Esophagus squamous epithelium (tissue), 5 donors: ENCODE measurements around the gene RHOG. TPM values are rescaled to one million over a fixed set of nuclear protein-coding genes. Genes with fewer than 3 reads are reported as not detected.
"Not testable (repeated sequence)": the region's sequence is repeated elsewhere in the genome, so short reads cannot be mapped to it uniquely, and the experiment has no call there.

Experiments used
- DNase-seq: peaks from one replicate; lab custom pipeline; 2025; lab: John Stamatoyannopoulos, UW
- H3K27ac ChIP-seq, 4 donors: fragments of 200-600 bp; sonication (generic); one replicate each; pipeline ENCODE4 v1.5.1; 2016 to 2019; ENCODE audit warnings: mild to moderate bottlenecking in 1 of 4
- H3K27me3 ChIP-seq, 4 donors: fragments of 200-600 bp; sonication (generic); 1 replicate in 3 of 4; 2 replicates in 1 of 4; pipeline versions ENCODE4 v1.5.1 to v1.6.0; 2017 to 2021; ENCODE audit warnings: antibody characterized with exemption in 1 of 4
- H3K36me3 ChIP-seq, 3 donors: fragments of 200-600 bp; sonication (generic); one replicate each; pipeline ENCODE4 v1.5.1; 2016 to 2019
- H3K4me1 ChIP-seq, 3 donors: fragments of 200-600 bp; sonication (generic); one replicate each; pipeline ENCODE4 v1.5.1; 2017 to 2019
- H3K4me3 ChIP-seq, 4 donors: fragments of 200-600 bp; sonication (generic); 1 replicate in 3 of 4; 2 replicates in 1 of 4; pipeline ENCODE4 v1.5.1; 2016 to 2019; ENCODE audit warnings: mild to moderate bottlenecking in 2 of 4, moderate library complexity in 1 of 4
- H3K9me3 ChIP-seq, 3 donors: fragments of 200-600 bp; sonication (generic); one replicate each; pipeline ENCODE4 v1.5.1; 2016 to 2019
- CTCF ChIP-seq, 6 experiments: fragments of 450-650 bp in 4 of 6; fragments of 200-600 bp in 2 of 6; sonication (generic) in 2 of 6; IDR thresholded peaks; one replicate each; pipeline ENCODE4 v1.5.1; 2016 to 2019; ENCODE audit warnings: antibody characterized with exemption in 6 of 6, mild to moderate bottlenecking in 4 of 6, moderate library complexity in 4 of 6
- POLR2A ChIP-seq, 4 donors: fragments of 450-650 bp; IDR thresholded peaks; one replicate each; pipeline ENCODE4 v1.6.1; 2017; ENCODE audit warnings: antibody characterized with exemption in 4 of 4, mild to moderate bottlenecking in 4 of 4, moderate library complexity in 3 of 4
- WGBS, 2 donors: methylation state at CpG; one replicate each; pipeline ENCODE4 v1.1.5; 2018; 5-methylcytosine and 5-hydroxymethylcytosine counted together
- intact Hi-C: fragments of 100-400 bp; cut with DNase I; formaldehyde crosslinking; loops from one replicate; pipeline ENCODE4 v1.15.0; 2022
- total RNA-seq, 4 donors: library from RNA; depleted of rRNA; stranded (reverse); fragments of >200 nt; gene quantifications; one replicate each; pipeline ENCODE4 v1.1.0, GENCODE V29; 2016
- donor health status: DM: yes; HTN: yes; CAD: no.

The RHOG gene
- total RNA-seq, 4 donors from 2014 or later: 51.6 to 84.5 (median 72.7) TPM

DNA sequence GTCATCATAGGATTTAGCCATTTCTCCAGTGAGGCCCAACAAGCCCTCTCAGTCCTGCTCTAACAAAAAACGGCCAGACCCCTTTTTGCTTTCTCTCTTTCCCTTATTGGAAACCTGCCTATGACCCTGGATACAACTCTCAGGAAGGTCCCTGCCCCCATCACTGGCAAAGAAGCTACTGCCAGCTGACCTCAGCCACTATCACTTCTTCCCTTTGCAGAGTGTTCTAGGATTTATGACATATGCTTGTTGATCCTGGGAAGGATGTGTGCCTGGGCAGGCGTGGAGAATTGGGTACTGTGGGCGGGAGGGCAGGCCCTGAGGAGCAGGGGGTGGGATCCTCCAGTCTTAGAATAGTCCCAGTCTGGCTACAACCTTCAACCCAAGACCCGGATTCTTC, 24.9 kb downstream of the RHOG start:
- peaks cover 0 to 15% (median 0%) of the 10 kb centered on the region in 3 donors for H3K36me3 ChIP-seq
- no peaks in the 10 kb centered on the region for H3K27me3 ChIP-seq
- intact Hi-C loops: no loop called here
- 76 to 88% methylated on average over 2 to 3 of the region's 4 CpGs for WGBS, 2 donors
- H3K4me3 ChIP-seq: no peak overlapping the region
- TF ChIP-seq CTCF (IDR thresholded peaks at IDR 0.05): no peak
- TF ChIP-seq POLR2A (IDR thresholded peaks at IDR 0.05): no peak
- no peaks in the 10 kb centered on the region for H3K9me3 ChIP-seq
- H3K4me1 ChIP-seq: peaks cover 0 to 29% (median 0%) of the 10 kb centered on the region in 3 donors
- H3K27ac ChIP-seq: peak overlapping the region in 1 of 4 donors; percentile 21
- DNase-seq: no peak

- peaks cover 0 to 15% (median 0%) of the 10 kb centered on the region in 3 donors for H3K36me3 ChIP-seq
- intact Hi-C loops, H3K27ac ChIP-seq, H3K4me3 ChIP-seq, DNase-seq, H3K9me3 ChIP-seq, H3K27me3 ChIP-seq: not testable (repeated sequence)
- H3K4me1 ChIP-seq: peaks cover 0 to 31% (median 6%) of the 10 kb centered on the region in 3 donors
- 92 to 95% methylated on average over 5 of the region's 5 CpGs for WGBS, 2 donors
Observed at GRCh38 chr11:3814832-3815231, 25.9 kb downstream of the RHOG start.

DNA sequence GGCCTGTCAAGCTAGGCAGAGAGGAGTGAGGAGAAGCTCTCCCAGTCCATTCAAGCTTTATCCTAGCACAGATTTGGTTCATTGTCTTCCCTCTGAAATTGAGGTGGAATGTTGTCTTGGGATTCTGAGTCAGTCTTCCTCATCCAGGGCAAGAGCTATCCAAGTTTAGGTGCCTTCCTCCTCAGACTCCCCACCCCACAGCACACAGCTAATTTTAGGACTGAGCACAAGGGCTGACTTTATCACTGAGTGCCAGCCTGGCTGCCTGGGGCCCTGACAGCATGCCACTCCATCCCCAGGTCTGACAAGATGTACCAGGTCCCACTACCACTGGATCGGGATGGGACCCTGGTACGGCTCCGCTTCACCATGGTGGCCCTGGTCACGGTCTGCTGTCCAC, 29.8 kb downstream of the RHOG start:
- 90 to 100% methylated on average over 2 to 4 of the region's 4 CpGs for WGBS, 2 donors
- Histone ChIP-seq H3K9me3 (no peaks in the 10 kb centered on the region), H3K27ac (peak overlapping the region in 1 of 4 donors; percentile 90), H3K27me3 (no peaks in the 10 kb centered on the region), H3K4me3 (no peak overlapping the region), H3K4me1 (peaks cover 4 to 36% (median 12%) of the 10 kb centered on the region in 3 donors), H3K36me3 (peaks cover 0 to 7% (median 0%) of the 10 kb centered on the region in 3 donors)
- TF ChIP-seq CTCF (IDR thresholded peaks at IDR 0.05): no peak
- TF ChIP-seq POLR2A (IDR thresholded peaks at IDR 0.05): no peak
- intact Hi-C loops: no loop called here
- no peak for DNase-seq

DNA sequence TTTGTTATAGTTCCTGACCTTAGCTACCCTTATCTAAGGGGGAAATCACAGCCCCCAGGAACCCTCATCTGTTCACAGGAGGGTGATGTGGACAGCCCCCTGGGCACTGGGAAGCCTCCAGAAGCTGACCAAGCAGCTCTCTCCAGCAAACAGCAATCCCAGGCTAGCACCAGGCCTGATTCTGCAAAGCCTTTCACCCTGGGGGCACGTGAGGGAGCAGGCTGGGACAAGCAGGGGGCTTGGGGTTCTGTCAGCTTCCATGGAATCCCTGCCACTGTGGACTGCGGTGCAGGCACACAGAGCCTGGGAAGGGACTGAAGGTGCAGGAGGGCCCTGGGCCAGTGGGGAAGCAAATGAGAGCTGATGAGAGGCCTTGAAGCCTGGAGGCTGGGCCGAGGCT, 30.3 kb downstream of the RHOG start:
- intact Hi-C loops: no loop called here
- DNase-seq: no peak
- H3K9me3 ChIP-seq: no peaks in the 10 kb centered on the region
- peaks cover 0 to 7% (median 0%) of the 10 kb centered on the region in 3 donors for H3K36me3 ChIP-seq
- H3K4me3 ChIP-seq: no peak overlapping the region
- no peaks in the 10 kb centered on the region for H3K27me3 ChIP-seq
- TF ChIP-seq CTCF (IDR thresholded peaks at IDR 0.05) (no peak), POLR2A (IDR thresholded peaks at IDR 0.05) (no peak)
- peaks cover 4 to 34% (median 12%) of the 10 kb centered on the region in 3 donors for H3K4me1 ChIP-seq
- peak overlapping the region in 3 of 4 donors; percentile 85 to 90 (median 86) for H3K27ac ChIP-seq
- 71 to 83% methylated on average over 1 of the region's 3 CpGs for WGBS, 2 donors

DNA sequence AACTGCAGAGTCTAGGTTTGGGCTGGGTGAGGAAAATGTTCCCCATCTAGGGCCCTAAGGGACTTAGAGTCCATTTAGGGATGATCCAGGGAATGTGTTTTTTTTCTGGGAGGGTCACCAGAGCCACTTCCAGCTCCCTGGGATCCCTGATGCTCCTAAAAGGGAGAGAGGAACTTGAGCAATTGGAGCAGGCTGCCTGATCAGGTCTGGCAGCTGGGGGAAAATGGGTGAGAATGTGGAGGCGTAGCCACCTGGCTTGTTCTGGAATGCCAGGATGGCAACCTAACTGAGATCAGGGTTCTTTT, 31.2 kb downstream of the RHOG start:
- intact Hi-C loops: no loop called here
- no CpG with 5 or more reads among the region's 1 CpG for WGBS, 2 donors
- H3K27me3 ChIP-seq: no peaks in the 10 kb centered on the region
- H3K4me1 ChIP-seq: peaks cover 4 to 34% (median 12%) of the 10 kb centered on the region in 3 donors
- peak overlapping the region in 3 of 4 donors; percentile 85 to 90 (median 86) for H3K27ac ChIP-seq
- peaks cover 0 to 7% (median 0%) of the 10 kb centered on the region in 3 donors for H3K36me3 ChIP-seq
- H3K4me3 ChIP-seq: no peak overlapping the region
- no peaks in the 10 kb centered on the region for H3K9me3 ChIP-seq
- DNase-seq: no peak
- TF ChIP-seq CTCF (IDR thresholded peaks at IDR 0.05) (no peak), POLR2A (IDR thresholded peaks at IDR 0.05) (no peak)
